Stimulated activated CD4-positive, alpha-beta T cell treated with anti-CD3 and anti-CD28 coated beads, TNF-alpha, amount 100 ng/mL, for 48 hours (primary cell): Measurements from ENCODE around the gene HTT.

ENCODE experiments used
- DNase-seq, 3 donors: peaks; one replicate each; pipeline ENCODE4 v3.0.0-alpha.2; 2020; ENCODE audit warnings: low read depth in 3 of 3

HTT gene

GRCh38 chr4:3234171-3235029 is 159.9 kb downstream of the HTT start:
- DNase-seq = no peak

GRCh38 chr4:3235030-3235345 is 160.5 kb downstream of the HTT start:
- DNase-seq = no peak

DNA sequence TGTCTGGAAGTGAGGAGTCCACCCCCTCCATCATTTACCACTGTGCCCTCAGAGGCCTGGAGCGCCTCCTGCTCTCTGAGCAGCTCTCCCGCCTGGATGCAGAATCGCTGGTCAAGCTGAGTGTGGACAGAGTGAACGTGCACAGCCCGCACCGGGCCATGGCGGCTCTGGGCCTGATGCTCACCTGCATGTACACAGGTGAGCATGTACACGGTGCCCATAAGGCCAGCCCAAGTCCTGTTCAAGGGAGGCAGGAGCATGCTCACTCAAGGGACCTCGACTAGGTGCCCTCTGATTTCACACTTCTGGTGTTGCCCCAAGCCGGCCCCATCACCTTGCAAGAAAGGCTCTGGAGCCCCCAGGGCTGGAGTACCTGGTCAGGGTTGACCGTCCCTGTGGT is 161.1 kb downstream of the HTT start:
- DNase-seq = no peak

GRCh38 chr4:3236326-3236878 is 161.9 kb downstream of the HTT start:
- no peak for DNase-seq

GRCh38 chr4:3237266-3237665 is 162.8 kb downstream of the HTT start:
- no peak for DNase-seq

DNA sequence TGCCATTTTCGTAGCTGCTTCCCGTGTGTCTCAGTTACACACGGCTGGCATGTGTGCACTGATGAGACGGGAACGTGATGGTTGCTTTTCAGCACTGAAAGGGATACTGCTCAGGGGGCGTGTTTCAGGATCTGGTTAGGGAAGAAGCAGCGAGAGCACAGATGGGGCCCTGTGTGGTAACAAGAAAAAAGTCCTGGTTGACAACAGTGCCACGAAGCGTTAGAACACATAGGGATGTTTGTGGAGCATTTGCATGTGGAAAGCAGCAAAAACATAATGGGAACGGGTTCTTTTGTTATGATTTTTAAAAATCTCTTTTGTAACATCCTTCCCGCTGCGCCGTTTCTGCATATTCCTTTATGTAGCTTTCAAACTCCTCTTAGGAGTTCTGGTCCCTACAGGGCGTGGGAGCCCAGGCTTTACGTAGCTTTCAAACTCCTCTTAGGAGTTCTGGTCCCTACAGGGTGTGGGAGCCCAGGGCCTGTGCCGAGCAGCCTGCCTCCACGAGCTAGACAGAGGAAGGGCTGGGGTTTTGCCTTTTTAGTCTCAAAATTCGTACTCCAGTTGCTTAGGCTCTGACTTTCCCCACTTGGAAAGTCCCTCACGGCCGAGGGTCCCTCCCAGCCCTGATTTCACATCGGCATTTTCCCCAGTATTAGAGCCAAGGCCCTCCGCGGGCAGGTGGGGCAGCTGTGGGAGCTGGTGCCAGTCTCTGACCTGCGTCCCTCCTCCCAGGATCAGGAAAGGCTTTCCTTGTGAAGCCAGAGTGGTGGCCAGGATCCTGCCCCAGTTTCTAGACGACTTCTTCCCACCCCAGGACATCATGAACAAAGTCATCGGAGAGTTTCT is 163.5 kb downstream of the HTT start:
- DNase-seq = no peak

DNA sequence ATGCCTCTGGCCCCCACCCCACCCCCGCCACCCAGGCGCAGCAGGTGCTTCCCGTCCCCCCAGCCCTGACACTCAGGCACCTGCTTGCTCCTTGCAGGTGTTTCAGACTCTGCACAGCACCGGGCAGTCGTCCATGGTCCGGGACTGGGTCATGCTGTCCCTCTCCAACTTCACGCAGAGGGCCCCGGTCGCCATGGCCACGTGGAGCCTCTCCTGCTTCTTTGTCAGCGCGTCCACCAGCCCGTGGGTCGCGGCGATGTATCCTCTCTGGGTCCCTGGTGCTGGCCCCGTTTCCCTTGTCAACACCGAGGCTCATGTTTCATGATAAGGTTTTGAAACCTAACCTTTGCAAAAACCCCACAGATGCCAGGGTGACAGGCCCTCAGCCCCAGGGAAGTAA is 164.2 kb downstream of the HTT start:
- no peak for DNase-seq

- no peak for DNase-seq
Observed at GRCh38 chr4:3239303-3239702, 164.8 kb downstream of the HTT start.

DNA sequence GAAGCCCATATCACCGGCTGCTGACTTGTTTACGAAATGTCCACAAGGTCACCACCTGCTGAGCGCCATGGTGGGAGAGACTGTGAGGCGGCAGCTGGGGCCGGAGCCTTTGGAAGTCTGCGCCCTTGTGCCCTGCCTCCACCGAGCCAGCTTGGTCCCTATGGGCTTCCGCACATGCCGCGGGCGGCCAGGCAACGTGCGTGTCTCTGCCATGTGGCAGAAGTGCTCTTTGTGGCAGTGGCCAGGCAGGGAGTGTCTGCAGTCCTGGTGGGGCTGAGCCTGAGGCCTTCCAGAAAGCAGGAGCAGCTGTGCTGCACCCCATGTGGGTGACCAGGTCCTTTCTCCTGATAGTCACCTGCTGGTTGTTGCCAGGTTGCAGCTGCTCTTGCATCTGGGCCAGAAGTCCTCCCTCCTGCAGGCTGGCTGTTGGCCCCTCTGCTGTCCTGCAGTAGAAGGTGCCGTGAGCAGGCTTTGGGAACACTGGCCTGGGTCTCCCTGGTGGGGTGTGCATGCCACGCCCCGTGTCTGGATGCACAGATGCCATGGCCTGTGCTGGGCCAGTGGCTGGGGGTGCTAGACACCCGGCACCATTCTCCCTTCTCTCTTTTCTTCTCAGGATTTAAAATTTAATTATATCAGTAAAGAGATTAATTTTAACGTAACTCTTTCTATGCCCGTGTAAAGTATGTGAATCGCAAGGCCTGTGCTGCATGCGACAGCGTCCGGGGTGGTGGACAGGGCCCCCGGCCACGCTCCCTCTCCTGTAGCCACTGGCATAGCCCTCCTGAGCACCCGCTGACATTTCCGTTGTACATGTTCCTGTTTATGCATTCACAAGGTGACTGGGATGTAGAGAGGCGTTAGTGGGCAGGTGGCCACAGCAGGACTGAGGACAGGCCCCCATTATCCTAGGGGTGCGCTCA is 165.8 kb downstream of the HTT start:
- no peak for DNase-seq

DNA sequence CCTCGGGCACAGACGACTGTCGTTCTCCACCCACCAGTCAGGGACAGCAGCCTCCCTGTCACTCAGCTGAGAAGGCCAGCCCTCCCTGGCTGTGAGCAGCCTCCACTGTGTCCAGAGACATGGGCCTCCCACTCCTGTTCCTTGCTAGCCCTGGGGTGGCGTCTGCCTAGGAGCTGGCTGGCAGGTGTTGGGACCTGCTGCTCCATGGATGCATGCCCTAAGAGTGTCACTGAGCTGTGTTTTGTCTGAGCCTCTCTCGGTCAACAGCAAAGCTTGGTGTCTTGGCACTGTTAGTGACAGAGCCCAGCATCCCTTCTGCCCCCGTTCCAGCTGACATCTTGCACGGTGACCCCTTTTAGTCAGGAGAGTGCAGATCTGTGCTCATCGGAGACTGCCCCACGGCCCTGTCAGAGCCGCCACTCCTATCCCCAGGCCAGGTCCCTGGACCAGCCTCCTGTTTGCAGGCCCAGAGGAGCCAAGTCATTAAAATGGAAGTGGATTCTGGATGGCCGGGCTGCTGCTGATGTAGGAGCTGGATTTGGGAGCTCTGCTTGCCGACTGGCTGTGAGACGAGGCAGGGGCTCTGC is 166.5 kb downstream of the HTT start:
- no peak for DNase-seq

- DNase-seq = no peak
Observed at GRCh38 chr4:3241898-3242524, 167.5 kb downstream of the HTT start.

DNA sequence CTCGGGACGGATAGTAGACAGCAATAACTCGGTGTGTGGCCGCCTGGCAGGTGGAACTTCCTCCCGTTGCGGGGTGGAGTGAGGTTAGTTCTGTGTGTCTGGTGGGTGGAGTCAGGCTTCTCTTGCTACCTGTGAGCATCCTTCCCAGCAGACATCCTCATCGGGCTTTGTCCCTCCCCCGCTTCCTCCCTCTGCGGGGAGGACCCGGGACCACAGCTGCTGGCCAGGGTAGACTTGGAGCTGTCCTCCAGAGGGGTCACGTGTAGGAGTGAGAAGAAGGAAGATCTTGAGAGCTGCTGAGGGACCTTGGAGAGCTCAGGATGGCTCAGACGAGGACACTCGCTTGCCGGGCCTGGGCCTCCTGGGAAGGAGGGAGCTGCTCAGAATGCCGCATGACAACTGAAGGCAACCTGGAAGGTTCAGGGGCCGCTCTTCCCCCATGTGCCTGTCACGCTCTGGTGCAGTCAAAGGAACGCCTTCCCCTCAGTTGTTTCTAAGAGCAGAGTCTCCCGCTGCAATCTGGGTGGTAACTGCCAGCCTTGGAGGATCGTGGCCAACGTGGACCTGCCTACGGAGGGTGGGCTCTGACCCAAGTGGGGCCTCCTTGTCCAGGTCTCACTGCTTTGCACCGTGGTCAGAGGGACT is 168.8 kb downstream of the HTT start:
- DNase-seq = no peak

GRCh38 chr4:3244002-3244401 is 169.5 kb downstream of the HTT start:
- no peak for DNase-seq

DNA sequence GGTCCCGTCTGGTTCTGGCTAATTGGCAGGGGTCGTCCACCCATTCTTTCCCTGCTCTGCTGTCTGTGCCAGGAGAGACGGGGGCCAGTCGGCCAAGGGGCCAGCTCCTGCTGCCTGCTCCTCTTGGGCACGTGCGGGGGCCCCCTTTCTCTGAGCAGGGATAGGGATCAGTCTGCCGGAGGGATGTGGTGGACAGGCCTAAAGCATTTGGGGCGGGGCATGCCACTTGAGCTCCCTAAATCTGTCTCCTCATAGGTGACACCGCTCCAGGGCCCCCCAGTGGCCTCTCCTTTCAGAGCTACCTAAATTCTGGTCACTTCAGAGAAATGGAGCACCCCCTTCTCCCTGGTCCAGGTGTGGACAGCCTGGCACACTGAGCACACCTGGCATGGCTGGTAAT is 170.3 kb downstream of the HTT start:
- no peak for DNase-seq

GRCh38 chr4:3245676-3246075 is 171.2 kb downstream of the HTT start:
- DNase-seq = no peak

DNA sequence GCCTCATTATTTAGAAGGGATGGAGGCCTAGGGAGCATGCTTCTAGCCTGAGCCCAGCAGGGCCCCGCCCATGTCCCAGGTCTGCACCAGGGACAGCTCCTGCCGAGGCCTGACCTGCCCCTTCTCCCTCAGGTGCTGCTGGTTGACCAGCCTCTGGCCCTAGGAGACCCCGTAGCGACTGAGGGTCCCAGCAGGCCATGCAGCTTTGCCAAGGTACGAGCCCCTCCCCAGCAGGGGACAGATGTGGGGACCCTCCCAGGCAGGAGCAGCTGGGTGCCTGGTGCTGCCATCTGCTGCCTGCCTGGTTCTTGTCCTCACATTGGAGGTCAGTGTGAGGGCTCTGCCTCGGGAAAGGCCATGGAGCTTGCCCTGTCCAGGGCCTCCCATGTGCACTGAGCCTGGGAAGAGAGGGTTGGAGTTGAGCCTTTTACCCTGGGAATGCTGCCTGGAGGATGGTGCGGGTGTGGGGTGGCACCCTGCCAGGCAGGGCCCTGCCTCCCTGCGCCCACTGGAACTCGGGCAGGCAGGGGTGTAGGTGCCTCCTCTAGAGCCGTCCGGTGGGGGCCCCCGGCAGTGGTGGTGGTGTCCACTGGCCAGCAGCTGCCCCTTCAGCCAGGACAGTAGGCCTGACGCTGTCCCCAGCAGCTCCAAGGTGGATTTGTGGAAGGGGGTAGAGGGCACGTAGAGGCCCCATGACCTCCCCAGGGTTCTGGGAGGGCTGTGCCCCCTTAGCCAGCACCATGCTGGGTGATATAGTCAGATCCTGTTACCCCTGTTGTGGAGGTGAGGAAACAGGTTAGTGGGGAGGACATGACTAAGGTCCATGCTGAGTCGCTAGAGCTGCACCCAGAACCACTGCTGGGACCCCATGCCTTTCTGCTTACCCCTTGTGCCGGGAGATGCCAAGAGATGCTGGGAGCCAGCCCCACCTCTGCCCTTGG is 172.2 kb downstream of the HTT start:
- DNase-seq = no peak

DNA sequence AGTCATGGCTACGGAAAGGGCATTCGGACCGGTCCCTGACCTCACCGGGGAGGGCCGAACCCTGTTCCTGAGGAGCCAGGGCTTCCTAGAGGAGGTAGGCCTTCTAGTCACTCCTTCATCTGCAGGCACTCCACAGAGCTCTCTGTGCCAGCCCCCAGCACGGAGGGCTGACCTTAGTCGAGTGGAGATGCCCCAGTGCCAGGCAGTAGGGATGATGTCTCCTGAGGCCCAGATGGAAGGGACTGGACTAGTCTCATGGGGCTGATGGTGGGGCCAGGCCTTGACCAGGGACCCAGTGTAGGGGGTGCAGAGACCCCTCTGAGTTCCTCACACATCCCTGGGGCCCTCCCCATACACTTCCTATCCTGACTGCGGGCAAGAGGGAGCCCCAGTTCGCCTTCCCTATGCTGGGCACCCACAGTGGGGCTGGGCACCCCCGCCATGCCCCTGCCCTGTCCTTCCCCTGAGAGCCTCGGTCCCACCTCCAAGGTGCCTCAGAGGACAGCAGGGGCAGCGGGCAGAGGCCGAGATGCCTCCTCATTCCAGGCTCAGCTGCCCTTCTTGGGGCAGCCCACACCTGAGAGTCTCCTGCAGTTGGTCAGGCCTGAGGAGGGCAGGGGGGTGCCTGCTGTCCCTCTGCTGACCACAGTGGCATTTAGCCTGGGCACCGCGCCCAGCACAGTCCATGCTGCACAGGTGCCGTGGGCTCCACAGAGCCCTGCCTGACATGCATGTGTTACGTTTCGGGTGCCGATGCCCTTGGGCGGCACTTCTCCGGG is 173.1 kb downstream of the HTT start:
- no peak for DNase-seq

- no peak for DNase-seq
Observed at GRCh38 chr4:3248178-3248480, 173.6 kb downstream of the HTT start.
